ENCODE results near the gene KISS1R.
A peak's percentile ranks its signal among the peaks of the same experiment; 100 is the strongest.
"Not testable (repeated sequence)": the region's sequence is repeated elsewhere in the genome, so short reads cannot be mapped to it uniquely, and the experiment has no call there.

Gene KISS1R

DNA sequence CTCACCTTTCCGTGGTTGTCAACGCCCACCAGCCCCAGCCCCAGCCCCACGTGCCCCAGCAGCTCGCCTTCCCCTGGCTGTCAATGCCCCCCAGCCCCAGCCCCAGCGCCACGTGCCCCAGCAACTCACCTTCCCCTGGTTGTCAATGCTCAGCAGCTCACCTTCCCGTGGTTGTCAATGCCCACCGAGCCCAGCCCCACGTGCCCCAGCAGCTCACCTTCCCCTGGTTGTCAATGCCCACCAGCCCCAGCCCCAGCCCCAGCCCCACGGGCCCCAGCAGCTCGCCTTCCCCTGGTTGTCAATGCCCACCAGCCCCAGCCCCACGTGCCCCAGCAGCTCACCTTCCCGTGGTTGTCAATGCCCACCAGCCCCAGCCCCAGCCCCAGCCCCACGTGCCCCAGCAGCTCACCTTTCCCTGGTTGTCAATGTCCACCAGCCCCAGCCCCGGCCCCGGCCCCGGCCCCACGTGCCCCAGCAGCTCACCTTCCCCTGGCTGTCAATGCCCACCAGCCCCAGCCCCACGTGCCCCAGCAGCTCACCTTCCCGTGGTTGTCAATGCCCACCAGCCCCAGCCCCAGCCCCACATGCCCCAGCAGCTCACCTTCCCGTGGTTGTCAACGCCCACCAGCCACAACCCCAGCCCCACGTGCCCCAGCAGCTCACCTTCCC, 39.0 kb upstream of the KISS1R start:
- not testable (repeated sequence) for H3K27me3 Mint-ChIP-seq, H3K27ac Mint-ChIP-seq, H3K4me3 Mint-ChIP-seq

DNA sequence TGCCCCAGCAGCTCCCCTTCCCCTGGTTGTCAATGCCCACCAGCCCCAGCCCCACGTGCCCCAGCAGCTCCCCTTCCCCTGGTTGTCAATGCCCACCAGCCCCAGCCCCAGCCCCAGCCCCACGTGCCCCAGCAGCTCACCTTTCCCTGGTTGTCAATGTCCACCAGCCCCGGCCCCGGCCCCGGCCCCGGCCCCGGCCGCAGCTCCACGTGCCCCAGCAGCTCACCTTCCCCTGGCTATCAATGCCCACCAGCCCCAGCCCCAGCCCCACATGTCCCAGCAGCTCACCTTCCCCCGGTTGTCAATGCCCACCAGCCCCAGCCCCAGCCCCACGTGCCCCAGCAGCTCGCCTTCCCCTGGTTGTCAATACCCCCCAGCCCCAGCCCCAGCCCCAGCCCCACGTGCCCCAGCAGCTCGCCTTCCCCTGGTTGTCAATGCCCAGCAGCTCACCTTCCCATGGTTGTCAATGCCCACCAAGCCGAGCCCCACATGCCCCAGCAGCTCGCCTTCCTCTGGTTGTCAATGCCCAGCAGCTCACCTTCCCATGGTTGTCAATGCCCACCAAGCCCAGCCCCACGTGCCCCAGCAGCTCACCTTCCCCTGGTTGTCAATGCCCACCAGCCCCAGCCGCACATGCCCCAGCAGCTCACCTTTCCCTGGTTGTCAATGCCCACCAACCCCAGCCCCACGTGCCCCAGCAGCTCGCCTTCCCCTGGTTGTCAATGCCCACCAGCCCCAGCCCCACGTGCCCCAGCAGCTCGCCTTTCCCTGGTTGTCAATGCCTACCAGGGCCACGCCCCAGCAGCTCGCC, 38.2 kb upstream of the KISS1R start:
- not testable (repeated sequence) for DNase-seq, H3K4me1 Mint-ChIP-seq, H3K4me3 Mint-ChIP-seq, H3K9me3 Mint-ChIP-seq, H3K27me3 Mint-ChIP-seq, ATAC-seq
- peak overlapping the region; percentile 15 to 23 for H3K27ac Mint-ChIP-seq

More for the DNA sequence above, 39.0 kb upstream of the KISS1R start:
- not testable (repeated sequence) for H3K9me3 Mint-ChIP-seq, ATAC-seq, DNase-seq, H3K4me1 Mint-ChIP-seq

DNA sequence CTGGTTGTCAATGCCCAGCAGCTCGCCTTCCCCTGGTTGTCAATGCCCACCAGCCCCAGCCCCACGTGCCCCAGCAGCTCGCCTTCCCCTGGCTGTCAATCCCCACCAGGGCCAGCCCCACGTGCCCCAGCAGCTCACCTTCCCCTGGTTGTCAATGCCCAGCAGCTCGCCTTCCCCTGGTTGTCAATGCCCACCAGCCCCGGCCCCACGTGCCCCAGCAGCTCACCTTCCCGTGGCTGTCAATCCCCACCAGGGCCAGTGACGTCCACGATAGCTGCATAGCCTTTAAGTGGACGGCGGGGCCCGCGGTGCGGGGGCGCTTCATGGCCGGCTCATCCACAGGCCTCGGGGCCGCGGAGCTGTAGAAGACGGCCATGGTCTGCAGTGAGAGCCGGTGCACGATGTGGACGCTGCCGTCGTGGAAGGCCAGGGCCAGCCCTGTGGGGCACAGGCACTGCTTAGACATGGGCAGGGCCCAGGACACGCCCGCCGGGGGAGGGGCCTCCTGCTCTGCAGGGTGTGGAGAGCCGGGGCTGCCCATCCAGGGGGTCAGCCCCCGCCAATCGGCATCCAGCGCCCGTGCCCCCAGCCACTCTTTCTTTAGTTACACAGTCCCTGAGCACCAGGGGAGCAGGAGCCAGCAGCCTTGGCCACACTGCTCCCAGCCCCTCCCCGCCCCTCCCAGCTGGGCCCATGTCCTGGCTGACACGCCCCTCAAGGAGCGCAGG, 37.3 kb upstream of the KISS1R start:
- no peaks in the 10 kb centered on the region for H3K9me3 Mint-ChIP-seq
- H3K4me3 Mint-ChIP-seq = no peak overlapping the region
- H3K27me3 Mint-ChIP-seq = no peaks in the 10 kb centered on the region
- ATAC-seq = no peak
- peaks cover 6% of the 10 kb centered on the region for H3K4me1 Mint-ChIP-seq
- DNase-seq = no peak
- peak overlapping the region in 1 of 2 donors; percentile 19 for H3K27ac Mint-ChIP-seq

DNA sequence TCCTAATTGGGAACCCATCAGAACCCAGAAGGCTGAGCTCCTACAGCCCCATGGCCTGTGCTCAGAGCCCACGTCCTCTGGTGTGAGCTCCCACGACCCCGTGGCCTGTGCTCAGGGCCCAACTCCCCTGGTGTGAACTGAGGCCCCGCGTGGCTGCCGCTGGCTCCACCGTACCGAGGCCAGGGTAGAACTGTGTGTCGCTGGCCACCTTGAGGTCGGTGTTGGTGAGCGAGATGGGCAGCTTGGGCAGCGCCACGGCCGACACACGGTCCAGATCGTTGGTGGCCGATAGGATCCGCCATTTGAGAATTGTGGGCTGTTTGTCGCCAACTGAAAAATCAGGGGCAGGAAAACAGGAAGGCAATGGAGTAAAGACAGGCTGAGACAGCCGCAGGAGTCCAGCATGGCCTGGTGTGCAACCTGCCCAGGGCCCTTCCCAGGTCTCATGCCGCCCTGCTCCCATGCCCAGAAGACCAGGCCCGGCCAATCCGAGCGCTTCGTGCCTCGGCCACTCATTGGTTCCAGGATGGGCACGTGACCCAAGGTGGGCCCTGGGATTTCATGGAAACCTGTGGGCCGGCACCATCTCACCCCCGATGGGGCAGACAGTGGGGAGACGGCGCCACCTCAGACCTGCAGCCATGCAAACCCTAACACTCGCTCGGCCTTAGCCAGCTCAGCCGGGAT, 35.6 kb upstream of the KISS1R start:
- no peak for ATAC-seq
- no peak for DNase-seq
- H3K9me3 Mint-ChIP-seq = no peaks in the 10 kb centered on the region

DNA sequence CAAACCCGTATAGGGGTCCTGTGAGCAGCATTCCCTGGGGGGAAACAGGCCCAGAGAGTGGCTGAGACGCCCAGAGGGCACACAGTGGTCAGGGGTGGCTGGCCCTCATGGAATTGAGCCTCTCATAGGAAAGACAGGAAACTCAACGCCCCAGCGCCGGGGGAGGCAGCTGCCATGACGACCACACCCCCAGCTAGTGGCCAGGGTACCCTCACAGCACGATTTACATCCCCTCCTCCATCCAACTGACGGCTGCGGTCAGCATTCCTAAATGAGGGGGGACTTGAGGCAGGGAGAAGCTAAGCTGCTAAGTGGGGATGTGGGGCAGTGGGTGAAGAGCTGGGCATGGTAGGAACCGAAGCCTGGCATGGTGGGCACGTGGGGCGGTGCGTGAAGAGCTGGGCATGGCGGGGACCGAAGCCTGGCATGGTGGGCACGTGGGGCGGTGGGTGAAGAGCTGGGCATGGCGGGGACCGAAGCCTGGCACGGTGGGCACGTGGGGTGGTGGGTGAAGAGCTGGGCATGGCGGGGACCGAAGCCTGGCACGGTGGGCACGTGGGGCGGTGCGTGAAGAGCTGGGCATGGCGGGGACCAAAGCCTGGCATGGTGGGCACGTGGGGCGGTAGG, 34.1 kb upstream of the KISS1R start:
- Mint-ChIP-seq H3K4me3 (no peak overlapping the region), H3K9me3 (no peaks in the 10 kb centered on the region)
- no peak for ATAC-seq

More for the DNA sequence above, 35.6 kb upstream of the KISS1R start:
- H3K27me3 Mint-ChIP-seq = no peaks in the 10 kb centered on the region
- H3K4me3 Mint-ChIP-seq = no peak overlapping the region
- H3K27ac Mint-ChIP-seq = no peak overlapping the region
- peaks cover 6% of the 10 kb centered on the region for H3K4me1 Mint-ChIP-seq

DNA sequence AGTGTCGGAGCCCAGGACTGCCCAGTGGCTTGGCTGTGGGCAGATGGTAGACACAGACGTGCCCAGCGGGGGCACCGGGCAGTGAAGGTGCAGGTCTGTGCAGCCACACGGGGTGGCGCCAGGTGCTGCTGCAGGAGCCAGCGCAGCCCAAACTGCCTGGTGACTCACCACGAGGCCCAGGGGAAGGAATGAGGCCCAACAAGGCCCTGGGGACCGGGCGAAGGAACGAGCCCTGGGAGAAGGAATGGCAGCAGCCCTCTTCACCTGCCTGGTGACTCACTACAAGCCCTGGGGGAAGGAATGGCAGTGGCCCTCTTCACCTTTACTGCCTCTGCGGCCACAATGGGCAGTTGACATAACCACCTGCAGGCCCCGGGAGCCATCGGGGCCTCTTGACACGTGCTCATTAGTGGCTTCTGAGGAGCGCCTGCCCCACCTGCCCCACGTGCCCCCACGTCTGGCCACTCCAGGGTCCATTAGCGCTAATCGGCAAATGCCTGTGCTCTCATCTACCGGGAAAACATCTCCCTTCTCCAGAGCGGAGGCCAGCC, 33.4 kb upstream of the KISS1R start:
- Mint-ChIP-seq H3K9me3 (no peaks in the 10 kb centered on the region), H3K4me1 (peaks cover 6% of the 10 kb centered on the region), H3K4me3 (no peak overlapping the region), H3K27me3 (no peaks in the 10 kb centered on the region), H3K27ac (no peak overlapping the region)
- ATAC-seq = peak; percentile 31
- DNase-seq = no peak

More for the DNA sequence above, 34.1 kb upstream of the KISS1R start:
- Mint-ChIP-seq H3K27me3 (no peaks in the 10 kb centered on the region), H3K27ac (no peak overlapping the region), H3K4me1 (peaks cover 6% of the 10 kb centered on the region)
- DNase-seq = no peak

DNA sequence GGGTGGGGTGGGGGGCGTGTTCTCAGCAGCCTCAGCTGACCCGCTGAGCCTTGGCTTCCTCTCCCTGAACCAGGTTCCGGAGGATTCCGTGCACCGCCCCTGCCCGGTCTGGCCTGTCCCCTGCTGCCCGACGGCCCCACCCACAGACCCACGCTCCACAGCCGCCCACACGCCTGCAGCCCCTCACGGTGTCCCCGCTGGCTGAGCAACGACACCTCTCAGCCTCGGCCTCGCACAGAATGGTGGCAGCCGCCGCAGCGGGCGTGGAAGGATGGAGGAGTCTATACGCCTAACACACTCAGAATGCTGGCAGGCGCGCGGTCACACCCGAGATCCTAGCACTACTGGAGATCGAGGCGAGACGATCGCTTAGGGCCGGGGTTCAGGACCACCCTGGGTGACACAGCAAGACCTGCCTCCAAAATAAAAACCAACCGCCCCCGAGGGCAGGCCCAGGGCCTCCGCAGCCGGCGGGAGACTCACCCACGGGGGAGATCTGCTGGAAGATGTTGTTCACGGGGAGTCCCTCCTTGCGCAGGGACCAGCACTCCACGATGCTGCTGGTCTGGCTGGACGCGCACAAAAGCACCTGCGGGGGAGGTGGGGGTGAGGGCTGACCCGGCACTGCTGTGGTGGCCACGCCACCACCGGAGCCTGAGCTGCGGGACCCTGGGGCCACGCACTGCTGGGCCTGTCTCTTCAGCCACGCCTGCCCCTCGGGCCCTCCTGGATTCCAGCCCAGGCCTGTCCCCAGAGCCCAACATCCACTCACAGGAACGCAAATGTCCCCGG, 32.5 kb upstream of the KISS1R start:
- peak overlapping the region in 1 of 2 donors; percentile 65 for H3K27ac Mint-ChIP-seq

DNA sequence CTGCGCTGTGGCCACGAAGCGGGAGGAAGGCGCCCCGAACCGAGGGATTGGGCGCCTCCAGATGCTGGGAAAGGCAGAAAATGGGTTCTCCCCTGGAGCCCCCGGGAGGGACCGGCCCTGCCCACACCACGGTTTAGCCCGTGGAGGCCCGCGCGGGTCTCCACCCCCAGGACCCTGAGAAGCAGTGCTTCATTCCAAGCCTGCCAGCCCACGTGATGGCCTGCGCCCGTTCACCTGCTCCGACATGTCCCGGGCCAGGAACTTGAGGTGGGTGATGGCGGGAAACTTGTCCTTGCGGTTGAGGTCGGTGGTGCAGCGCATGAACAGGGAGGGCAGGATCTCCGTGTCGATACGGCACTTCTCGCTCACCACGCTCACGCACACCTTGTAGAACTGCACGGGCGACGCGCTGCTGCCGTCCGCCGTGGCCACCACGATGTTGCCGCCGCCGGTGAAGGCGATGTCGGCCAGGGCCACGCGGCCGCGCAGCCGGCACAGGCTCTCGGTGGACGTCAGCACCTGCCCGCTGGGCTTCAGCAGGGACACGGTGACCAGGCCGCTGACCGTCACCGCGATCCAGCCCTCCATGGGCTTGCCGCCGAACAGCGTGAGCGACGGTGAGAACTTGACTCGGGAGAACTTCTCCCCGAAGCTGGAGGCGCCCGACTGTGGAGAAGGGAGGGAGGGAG, 31.5 kb upstream of the KISS1R start:
- H3K27ac Mint-ChIP-seq = no peak overlapping the region
- no peaks in the 10 kb centered on the region for H3K9me3 Mint-ChIP-seq
- no peak for DNase-seq
- peaks cover 6% of the 10 kb centered on the region for H3K4me1 Mint-ChIP-seq
- ATAC-seq = no peak
- H3K27me3 Mint-ChIP-seq = no peaks in the 10 kb centered on the region
- no peak overlapping the region for H3K4me3 Mint-ChIP-seq

More for the DNA sequence above, 32.5 kb upstream of the KISS1R start:
- Mint-ChIP-seq H3K4me3 (no peak overlapping the region), H3K9me3 (no peaks in the 10 kb centered on the region), H3K27me3 (no peaks in the 10 kb centered on the region), H3K4me1 (peaks cover 6% of the 10 kb centered on the region)
- DNase-seq (no peak), ATAC-seq (no peak)

DNA sequence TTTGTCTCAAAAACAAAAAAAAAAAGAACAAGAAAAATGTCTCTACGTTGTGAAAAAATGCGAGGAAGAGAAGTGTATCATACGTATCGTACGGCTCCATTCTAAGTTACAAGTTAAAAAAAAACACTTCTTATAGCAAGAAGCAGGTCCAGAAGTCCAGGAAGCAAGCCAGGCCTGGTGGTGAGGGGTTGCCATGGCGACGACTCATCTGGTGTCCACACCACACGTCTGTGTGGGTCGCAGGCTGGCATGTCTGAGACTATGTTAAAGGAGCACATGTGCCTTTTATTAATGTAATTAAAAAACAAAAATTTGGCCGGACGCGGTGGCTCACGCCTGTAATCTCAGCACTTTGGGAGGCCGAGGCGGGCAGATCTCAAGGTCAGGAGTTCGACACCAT, 30.1 kb upstream of the KISS1R start:
- no peak overlapping the region for H3K27ac Mint-ChIP-seq
- peaks cover 16% of the 10 kb centered on the region for H3K4me1 Mint-ChIP-seq
- H3K27me3 Mint-ChIP-seq = no peaks in the 10 kb centered on the region

DNA sequence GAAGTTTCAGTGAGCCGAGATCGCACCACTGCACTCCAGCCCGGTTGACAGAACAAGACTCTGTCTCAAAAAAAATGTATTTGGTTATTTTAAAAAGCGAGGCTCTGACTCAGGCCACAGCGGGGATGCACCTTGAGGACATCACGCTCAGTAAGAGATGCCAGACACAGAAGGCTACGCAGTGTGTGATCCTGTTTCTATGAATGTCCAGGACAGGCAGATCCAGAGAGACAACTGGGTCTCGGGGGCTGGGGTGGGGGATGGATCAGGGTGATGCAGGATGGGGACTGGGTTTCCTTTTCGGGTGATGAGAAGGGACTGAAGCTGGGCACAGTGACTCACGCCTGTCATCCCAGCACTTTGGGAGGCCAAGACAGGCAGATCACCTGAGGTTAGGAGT, 29.5 kb upstream of the KISS1R start:
- H3K27me3 Mint-ChIP-seq = no peaks in the 10 kb centered on the region
- no peak for ATAC-seq
- peaks cover 20% of the 10 kb centered on the region for H3K4me1 Mint-ChIP-seq
- no peak overlapping the region for H3K4me3 Mint-ChIP-seq
- DNase-seq = no peak
- H3K27ac Mint-ChIP-seq = peak overlapping the region in 1 of 2 donors; percentile 46
- no peaks in the 10 kb centered on the region for H3K9me3 Mint-ChIP-seq

More for the DNA sequence above, 30.1 kb upstream of the KISS1R start:
- DNase-seq = no peak
- no peak for ATAC-seq
- H3K9me3 Mint-ChIP-seq = no peaks in the 10 kb centered on the region
- no peak overlapping the region for H3K4me3 Mint-ChIP-seq

DNA sequence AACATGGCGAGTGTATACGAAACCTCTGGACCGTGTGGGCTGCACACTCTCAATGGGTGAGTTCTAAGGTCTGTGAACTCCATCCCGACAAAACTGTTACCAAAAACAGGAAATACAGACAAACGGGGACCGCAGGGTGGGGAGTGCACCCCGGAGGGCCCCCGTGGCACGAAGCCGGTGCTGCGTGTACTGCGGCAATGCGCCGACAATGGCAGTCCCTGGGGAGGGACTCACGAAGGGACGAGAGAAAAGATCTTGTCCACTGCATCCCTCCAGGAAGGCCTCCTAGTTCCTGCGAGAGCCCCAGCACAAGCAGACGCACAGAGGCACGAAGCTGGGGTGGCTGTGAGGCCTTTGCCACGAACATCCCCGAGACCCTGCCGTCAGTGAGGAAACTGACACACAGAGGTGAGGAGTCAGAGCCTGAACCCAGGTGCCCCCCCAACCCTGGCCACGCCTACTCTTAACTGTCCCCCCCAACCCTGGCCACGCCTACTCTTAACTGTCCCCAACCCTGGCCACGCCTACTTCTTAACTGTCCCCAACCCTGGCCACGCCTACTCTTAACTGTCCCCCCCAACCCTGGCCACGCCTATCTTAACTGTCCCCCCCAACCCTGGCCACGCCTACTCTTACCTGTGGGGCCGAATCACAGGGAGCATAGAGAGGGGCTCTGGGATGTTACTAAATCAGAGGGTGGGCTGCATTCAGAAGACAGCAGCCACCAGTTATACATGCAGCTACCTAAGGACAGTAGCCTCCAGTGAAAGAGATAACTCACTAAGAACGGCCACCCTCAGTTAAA, 28.4 kb upstream of the KISS1R start:
- no peak for ATAC-seq
- H3K27me3 Mint-ChIP-seq = no peaks in the 10 kb centered on the region
- no peaks in the 10 kb centered on the region for H3K9me3 Mint-ChIP-seq
- no peak overlapping the region for H3K4me3 Mint-ChIP-seq
- DNase-seq = no peak
- H3K27ac Mint-ChIP-seq = no peak overlapping the region
- H3K4me1 Mint-ChIP-seq = peaks cover 24% of the 10 kb centered on the region

DNA sequence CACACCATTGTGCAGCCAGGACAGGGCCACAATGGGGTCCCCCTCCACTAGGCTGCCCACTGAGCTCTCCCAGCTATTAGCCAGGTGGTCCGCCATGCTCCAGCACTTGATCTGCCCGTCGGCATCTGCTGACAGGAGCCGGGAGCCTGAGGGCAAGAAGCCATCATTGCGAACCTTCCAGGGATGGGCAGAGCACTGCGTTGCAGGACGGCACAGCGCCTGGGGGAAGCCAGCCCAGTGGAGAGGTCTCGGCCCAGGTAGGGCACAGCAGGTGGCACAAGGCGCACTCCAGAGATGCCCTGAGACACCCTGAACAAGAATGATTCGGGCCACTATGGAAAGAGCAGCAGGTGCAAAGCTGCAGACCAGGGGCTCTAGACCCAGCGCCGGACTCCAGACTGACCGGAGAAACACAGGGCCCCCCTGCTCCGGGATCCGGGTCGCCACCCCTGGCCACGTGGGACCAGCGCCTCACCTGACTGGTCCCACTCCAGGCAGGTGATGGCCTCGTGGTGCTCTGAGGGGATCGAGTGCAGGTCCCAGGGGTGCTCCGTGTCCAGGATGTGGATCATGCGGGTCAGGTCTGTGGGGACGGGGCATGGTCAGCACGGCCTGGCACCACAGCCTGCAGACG, 27.4 kb upstream of the KISS1R start:
- H3K27me3 Mint-ChIP-seq = no peaks in the 10 kb centered on the region
- DNase-seq = no peak
- no peak overlapping the region for H3K4me3 Mint-ChIP-seq
- no peak overlapping the region for H3K27ac Mint-ChIP-seq
- H3K9me3 Mint-ChIP-seq = no peaks in the 10 kb centered on the region
- peaks cover 27% of the 10 kb centered on the region for H3K4me1 Mint-ChIP-seq
- ATAC-seq = no peak

DNA sequence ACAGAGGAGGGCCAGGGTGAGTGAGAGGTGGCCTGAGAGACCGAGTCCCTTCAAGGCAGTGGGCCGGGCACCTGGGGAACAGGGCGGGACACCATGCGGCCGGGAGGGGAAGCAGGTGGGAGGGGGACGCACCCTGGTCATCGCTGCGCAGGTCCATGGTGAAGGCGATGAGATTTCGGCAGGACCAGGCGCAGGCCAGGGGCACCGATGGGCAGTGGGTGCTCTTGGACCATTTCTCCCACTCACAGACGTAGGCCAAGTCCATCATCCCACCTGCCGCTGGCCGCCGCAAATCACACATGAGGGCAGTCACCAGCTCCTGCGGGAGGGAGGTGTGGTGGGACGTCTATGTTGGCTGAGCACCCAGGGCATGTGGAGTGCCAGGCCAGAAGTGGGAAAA, 26.3 kb upstream of the KISS1R start:
- DNase-seq (no peak), ATAC-seq (no peak)
- H3K9me3 Mint-ChIP-seq = no peaks in the 10 kb centered on the region
- H3K4me1 Mint-ChIP-seq = peaks cover 27% of the 10 kb centered on the region
- no peaks in the 10 kb centered on the region for H3K27me3 Mint-ChIP-seq
- H3K4me3 Mint-ChIP-seq = peak overlapping the region; percentile 56 to 81
- H3K27ac Mint-ChIP-seq = no peak overlapping the region

Data from stimulated activated naive CD8-positive, alpha-beta T cell treated with anti-CD3 and anti-CD28 coated beads, Interleukin-15, amount 100 ng/mL, for 72 hours (primary cell).